H1 (cell line): Measurements from ENCODE around the gene KIF11. TPM values are rescaled to one million over a fixed set of nuclear protein-coding genes. Genes with fewer than 3 reads are reported as not detected.

Experiments used
- CTCF ChIA-PET: fragments of 300-600 bp; sonication (Branson Sonifier 250); formaldehyde crosslinking; loops from one replicate; lab custom pipeline; 2021; ENCODE audit not compliant: partially characterized antibody; lab: Charles Lee
- POLR2A ChIA-PET: fragments of 300-600 bp; sonication (Branson Sonifier 250); formaldehyde crosslinking; loops from one replicate; lab custom pipeline; 2021; ENCODE audit warnings: inconsistent platforms; ENCODE audit not compliant: partially characterized antibody; lab: Charles Lee
- DNase-seq, 2 experiments: peaks; one replicate each; pipeline versions ENCODE4 v3.0.0 to v3.0.0-alpha.2; 2010 to 2022; ENCODE audit warnings: low spot score in 2 of 2, low read depth in 1 of 2, mixed read lengths in 1 of 2
- FAIRE-seq: peaks from 2 replicates; lab custom pipeline; 2011; peaks lifted over from hg19 to GRCh38; lab: Jason Lieb, UNC
- H2AFZ ChIP-seq: 2 replicates; pipeline ENCODE4 v1.8.1; 2012; ENCODE audit warnings: low read length, inconsistent platforms
- H2AK5ac ChIP-seq: 2 replicates; pipeline ENCODE4 v1.6.1; 2013; ENCODE audit warnings: low read depth, low read length
- H2BK120ac ChIP-seq: replicated peaks from 2 replicates; pipeline ENCODE3; 2013; ENCODE audit warnings: low read depth, low read length, inconsistent platforms
- H2BK12ac ChIP-seq: 2 replicates; pipeline ENCODE4 v1.6.1; 2013; ENCODE audit warnings: low read depth, low read length
- H2BK15ac ChIP-seq: 2 replicates; pipeline ENCODE4 v1.6.1; 2013; ENCODE audit warnings: low read length
- H2BK20ac ChIP-seq: 2 replicates; pipeline ENCODE4 v1.6.1; 2013; ENCODE audit warnings: low read length
- H2BK5ac ChIP-seq: 2 replicates; pipeline ENCODE4 v1.6.1; 2013; ENCODE audit warnings: low read depth, low read length
- H3K14ac ChIP-seq: 2 replicates; pipeline ENCODE4 v1.6.1; 2013; ENCODE audit warnings: inconsistent platforms; ENCODE audit not compliant: insufficient read length
- H3K18ac ChIP-seq: 2 replicates; pipeline ENCODE4 v1.6.1; 2013; ENCODE audit warnings: low read length; ENCODE audit errors: extremely low read depth
- H3K23ac ChIP-seq: 2 replicates; pipeline ENCODE4 v1.6.1; 2013; ENCODE audit warnings: inconsistent platforms; ENCODE audit not compliant: insufficient read length
- H3K23me2 ChIP-seq: 2 replicates; pipeline ENCODE4 v1.6.1; 2013; ENCODE audit warnings: low read depth, low read length
- H3K27ac ChIP-seq: 2 replicates; pipeline ENCODE4 v1.6.1; 2011; ENCODE audit warnings: low read depth, low read length, inconsistent platforms
- H3K27me3 ChIP-seq, 4 experiments: replicated peaks in 1 of 4; 1 replicate in 1 of 4; 2 replicates in 3 of 4; pipeline versions ENCODE4 v1.6.1 to v1.8.1; 2011 to 2013; ENCODE audit warnings: low read length in 3 of 4, mild to moderate bottlenecking in 3 of 4, inconsistent platforms in 2 of 4, mixed read lengths in 2 of 4, moderate library complexity in 1 of 4; ENCODE audit not compliant: control insufficient read depth in 3 of 4, insufficient read depth in 3 of 4; ENCODE audit errors: extremely low read depth in 1 of 4
- H3K36me3 ChIP-seq, 4 experiments: 2 replicates each; pipeline versions ENCODE4 v1.6.1 to v1.8.1; 2011 to 2013; ENCODE audit warnings: mild to moderate bottlenecking in 4 of 4, low read length in 3 of 4, moderate library complexity in 2 of 4, control low read depth in 1 of 4, inconsistent platforms in 1 of 4; ENCODE audit not compliant: insufficient read depth in 4 of 4, control insufficient read depth in 2 of 4
- H3K4ac ChIP-seq: replicated peaks from 2 replicates; pipeline ENCODE3; 2013; ENCODE audit warnings: low read length, low read depth, mixed read lengths, inconsistent platforms; ENCODE audit not compliant: insufficient read length
- H3K4me1 ChIP-seq, 4 experiments: replicated peaks in 1 of 4; 1 replicate in 1 of 4; 2 replicates in 3 of 4; pipeline versions ENCODE4 v1.6.1 to v1.8.1; 2011 to 2013; ENCODE audit warnings: low read length in 3 of 4, inconsistent platforms in 2 of 4, mixed read lengths in 1 of 4; ENCODE audit not compliant: insufficient read depth in 4 of 4, control insufficient read depth in 3 of 4
- H3K4me2 ChIP-seq, 2 experiments: 2 replicates each; pipeline versions ENCODE4 v1.6.1 to v1.8.1; 2011 to 2013; ENCODE audit warnings: low read depth in 2 of 2, low read length in 2 of 2, control low read depth in 1 of 2, inconsistent platforms in 1 of 2, mild to moderate bottlenecking in 1 of 2; ENCODE audit not compliant: insufficient read depth in 1 of 2
- H3K4me3 ChIP-seq, 4 experiments: fragments of 200-600, 300-600 bp in 1 of 4; sonication (generic), shearing (Covaris generic), sonication (Bioruptor Twin) in 1 of 4; 2 replicates each; pipeline versions ENCODE4 v1.5.1 to v1.8.1; 2011 to 2016; ENCODE audit warnings: low read length in 4 of 4, low read depth in 3 of 4, control low read depth in 2 of 4, inconsistent platforms in 2 of 4, mild to moderate bottlenecking in 2 of 4, mixed read lengths in 1 of 4, moderate library complexity in 1 of 4; ENCODE audit not compliant: insufficient read depth in 2 of 4; ENCODE audit errors: extremely low read depth in 1 of 4
- H3K56ac ChIP-seq: replicated peaks from 2 replicates; pipeline ENCODE3; 2013; ENCODE audit warnings: low read depth, mild to moderate bottlenecking, mixed read lengths, low read length, inconsistent platforms; ENCODE audit not compliant: insufficient read length
- H3K79me1 ChIP-seq: 2 replicates; pipeline ENCODE4 v1.6.1; 2013; ENCODE audit warnings: low read depth, low read length, control low read depth
- H3K79me2 ChIP-seq, 2 experiments: 2 replicates each; pipeline versions ENCODE4 v1.6.1 to v1.8.1; 2012 to 2013; ENCODE audit warnings: low read length in 2 of 2, mild to moderate bottlenecking in 2 of 2, inconsistent platforms in 1 of 2; ENCODE audit not compliant: insufficient read depth in 2 of 2, control insufficient read depth in 1 of 2
- H3K9ac ChIP-seq, 4 experiments: replicated peaks in 1 of 4; 1 replicate in 1 of 4; 2 replicates in 3 of 4; pipeline versions ENCODE4 v1.6.1 to v1.8.1; 2011 to 2013; ENCODE audit warnings: low read depth in 3 of 4, low read length in 3 of 4, control low read depth in 2 of 4, mild to moderate bottlenecking in 2 of 4, moderate library complexity in 2 of 4, inconsistent platforms in 1 of 4; ENCODE audit errors: extremely low read depth in 1 of 4
- H3K9me3 ChIP-seq, 2 experiments: 2 replicates each; pipeline versions ENCODE4 v1.6.1 to v1.8.1; 2012 to 2013; ENCODE audit warnings: mild to moderate bottlenecking in 2 of 2, moderate library complexity in 2 of 2, control low read depth in 1 of 2, inconsistent platforms in 1 of 2, low read depth in 1 of 2, low read length in 1 of 2, mixed read lengths in 1 of 2; ENCODE audit not compliant: insufficient read depth in 2 of 2
- H4K20me1 ChIP-seq, 2 experiments: replicated peaks in 1 of 2; 2 replicates each; pipeline versions ENCODE3 to v1.8.1; 2011 to 2013; ENCODE audit warnings: inconsistent platforms in 2 of 2, low read length in 2 of 2, mild to moderate bottlenecking in 1 of 2; ENCODE audit not compliant: insufficient read depth in 2 of 2, control insufficient read depth in 1 of 2
- H4K5ac ChIP-seq: 2 replicates; pipeline ENCODE4 v1.6.1; 2013; ENCODE audit warnings: low read length, low read depth, mixed read lengths, inconsistent platforms; ENCODE audit not compliant: insufficient read length
- H4K8ac ChIP-seq: 2 replicates; pipeline ENCODE4 v1.8.0; 2013; ENCODE audit warnings: mild to moderate bottlenecking, moderate library complexity, low read length, inconsistent platforms; ENCODE audit not compliant: insufficient read depth; ENCODE audit errors: extremely low read depth
- H4K91ac ChIP-seq: replicated peaks from 2 replicates; pipeline ENCODE3; 2013; ENCODE audit warnings: low read length, mixed read lengths, inconsistent platforms; ENCODE audit not compliant: insufficient read length
- FOSL1 ChIP-seq: IDR thresholded peaks from 2 replicates; pipeline ENCODE4 v1.6.1; 2011; ENCODE audit warnings: mild to moderate bottlenecking, low read depth, low read length, moderate library complexity; ENCODE audit not compliant: insufficient read depth
- GABPA ChIP-seq: IDR thresholded peaks from 2 replicates; pipeline ENCODE4 v1.6.1; 2011; ENCODE audit warnings: mild to moderate bottlenecking, low read length, moderate library complexity, borderline replicate concordance; ENCODE audit not compliant: insufficient read depth
- GTF2F1 ChIP-seq: IDR thresholded peaks from 2 replicates; pipeline ENCODE4 v1.6.1; 2012; ENCODE audit warnings: low read depth, low read length, improper control_type of control experiment, borderline replicate concordance
- KDM4A ChIP-seq: IDR thresholded peaks from one replicate; pipeline ENCODE4 v1.7.1; 2012; ENCODE audit warnings: low read depth, mild to moderate bottlenecking, moderate library complexity, low read length, inconsistent platforms; ENCODE audit not compliant: severe bottlenecking
- NRF1 ChIP-seq: IDR thresholded peaks from 2 replicates; pipeline ENCODE4 v1.6.1; 2011; ENCODE audit warnings: mild to moderate bottlenecking, low read depth, low read length, improper control_type of control experiment
- POLR2A ChIP-seq, 2 experiments: IDR thresholded peaks; 1 replicate in 1 of 2; 2 replicates in 1 of 2; pipeline ENCODE4 v1.6.1; 2011; ENCODE audit warnings: low read depth in 2 of 2, low read length in 2 of 2, mild to moderate bottlenecking in 2 of 2; ENCODE audit errors: control extremely low read depth in 1 of 2
- RFX5 ChIP-seq: IDR thresholded peaks from 2 replicates; pipeline ENCODE4 v1.6.1; 2011; ENCODE audit warnings: low read depth, low read length, improper control_type of control experiment, borderline replicate concordance
- SIX5 ChIP-seq: IDR thresholded peaks from 2 replicates; pipeline ENCODE4 v1.6.1; 2011; ENCODE audit warnings: mild to moderate bottlenecking, low read depth, low read length
- TAF1 ChIP-seq: IDR thresholded peaks from 2 replicates; pipeline ENCODE4 v1.6.1; 2011; ENCODE audit warnings: mild to moderate bottlenecking, low read depth, low read length
- TBP ChIP-seq: IDR thresholded peaks from 2 replicates; pipeline ENCODE4 v1.6.1; 2011; ENCODE audit warnings: low read depth, low read length, improper control_type of control experiment
- USF2 ChIP-seq: IDR thresholded peaks from 2 replicates; pipeline ENCODE4 v1.6.1; 2011; ENCODE audit warnings: low read length, improper control_type of control experiment
- WGBS, 2 experiments: shearing (Covaris generic) in 1 of 2; methylation state at CpG; one replicate each; pipeline versions ENCODE4 v1.1.6 to v1.1.7; 2013 to 2015; ENCODE audit warnings: low lambda C conversion rate in 2 of 2, mixed read lengths in 2 of 2, inconsistent platforms in 1 of 2, low coverage in 1 of 2, missing lambda C conversion rate in 1 of 2; ENCODE audit not compliant: insufficient replicate concordance in 2 of 2, insufficient coverage in 1 of 2, insufficient read length in 1 of 2; ENCODE audit errors: extremely low coverage in 1 of 2, missing lambda C conversion rate in 1 of 2; 5-methylcytosine and 5-hydroxymethylcytosine counted together
- polyA plus RNA-seq, 7 experiments: library from polyadenylated mRNA; depleted of rRNA in 3 of 7; stranded (reverse) in 5 of 7; unstranded in 2 of 7; fragments of >200 nt in 5 of 7; fragments of 200-250 nt in 2 of 7; gene quantifications; 1 replicate in 5 of 7; 2 replicates in 1 of 7; 4 replicates in 1 of 7; pipeline versions ENCODE4 v1.2.1 to v1.2.3, GENCODE V29; 2011 to 2013; ENCODE audit warnings: missing spikeins in 2 of 7, mixed read lengths in 2 of 7
- total RNA-seq: library from RNA; stranded (reverse); fragmentation: NEBNext Ultra II Directional; extraction: Animal tissue kit (Norgen Biotek cat#: 25700); gene quantifications from 2 replicates; pipeline ENCODE4 v1.2.1, GENCODE V29; 2021

Gene KIF11
- total and polyA plus RNA-seq, 2 of the 8 experiments (the other 6 are each of a cell fraction or from before 2014, with no cell fraction given), result 11.1 to 59.2 TPM

GRCh38 chr10:92573091-92573797, 19.7 kb upstream of the KIF11 start:
- Histone ChIP-seq H4K8ac (peak overlapping the region; percentile 93), H3K56ac (peak overlapping the region; percentile 39), H4K5ac (peak overlapping the region; percentile 68), H3K79me1 (peaks cover 10% of the 10 kb centered on the region), H3K4me1 (peaks cover 2 to 8% (median 3%) of the 10 kb centered on the region in 4 experiments; a peak in 4 of 7 replicates), H3K9ac (peak overlapping the region; percentile 55 to 81 (median 72)), H2BK20ac (no peak overlapping the region), H2BK120ac (no peak overlapping the region), H3K4me2 (peak overlapping the region; percentile 86 to 96), H3K79me2 (peaks cover 0 to 36% of the 10 kb centered on the region in 2 experiments; a peak in 2 of 4 replicates), H2BK5ac (no peak overlapping the region), H3K36me3 (no peaks in the 10 kb centered on the region; a peak in 1 of 8 replicates), H3K4me3 (peak overlapping the region; percentile 75 to 84 (median 79)), H4K91ac (no peak overlapping the region), H3K27ac (peak overlapping the region; percentile 77; the same call in 1 of the 2 replicates), H3K9me3 (no peaks in the 10 kb centered on the region), H3K23ac (no peak overlapping the region), H3K14ac (no peak overlapping the region), H2BK15ac (no peak overlapping the region), H3K4ac (no peak overlapping the region), H3K18ac (0 out of 2 replicates have a peak overlapping the region, but pooled peaks have one; percentile 48), H2BK12ac (no peak overlapping the region), H3K23me2 (peaks cover 5% of the 10 kb centered on the region; the same call in 1 of the 2 replicates), H3K27me3 (no peaks in the 10 kb centered on the region), H2AFZ (peak overlapping the region; percentile 44), H2AK5ac (no peak overlapping the region), H4K20me1 (peaks cover 1 to 4% of the 10 kb centered on the region in 2 experiments)
- POLR2A ChIA-PET, result interaction anchor here (0.6 to 4.3 kb wide), 8 partner anchors 16 to 55 kb away, joined by 3 to 34 read pairs (median 4); partner anchors contain the start of gene KIF11
- WGBS, 2 experiments, result 4% methylated on average over 44 of the region's 56 CpGs; no CpG with 5 or more reads in 1 of the 2 experiments
- CTCF ChIA-PET, result interaction anchor here (0.6 to 8.0 kb wide), 13 partner anchors 12 to 270 kb away, joined by 3 to 51 read pairs (median 5); no protein-coding TSS in a partner anchor
- FAIRE-seq, result no peak
- DNase-seq, result peak in 1 of 2 experiments; percentile 70
- no peak for TF ChIP-seq RFX5
- TF ChIP-seq SIX5, result no peak
- 0 out of 2 replicates have a peak, but pooled peaks have one; percentile 11 for TF ChIP-seq TAF1
- no peak for TF ChIP-seq GTF2F1
- no peak for TF ChIP-seq TBP
- no peak for TF ChIP-seq GABPA
- TF ChIP-seq POLR2A (IDR thresholded peaks at IDR 0.05; ENCODE audit: control extremely low read depth in 1 of 2, low read depth in 2 of 2, low read length in 2 of 2), result no peak
- TF ChIP-seq KDM4A, result no peak
- TF ChIP-seq NRF1, result no peak
- TF ChIP-seq USF2, result no peak
- TF ChIP-seq FOSL1, result no peak
